Body of pancreas (tissue), 4 donors: ENCODE data around the gene WASF3. TPM values are rescaled to one million over a fixed set of nuclear protein-coding genes. Genes with fewer than 3 reads are reported as not detected.

Source experiments
- ATAC-seq: fragments of 150-250 bp; one replicate; pipeline ENCODE4 v1.9.1; 2016
- DNase-seq, 4 donors: peaks; one replicate each; pipeline ENCODE4 v3.0.0-alpha.2; 2019
- H3K27ac ChIP-seq, 4 donors: fragments of 200-600 bp; sonication (generic); 1 replicate in 3 of 4; 2 replicates in 1 of 4; pipeline versions ENCODE4 v1.5.1 to v1.6.1; 2016 to 2019; ENCODE audit warnings: mild to moderate bottlenecking in 1 of 4, mixed read lengths in 1 of 4, moderate library complexity in 1 of 4
- H3K27me3 ChIP-seq, 2 donors: fragments of 200-600 bp; sonication (generic); one replicate each; pipeline ENCODE4 v1.6.0; 2016; ENCODE audit warnings: mild to moderate bottlenecking in 1 of 2
- H3K36me3 ChIP-seq, 2 donors: fragments of 200-600 bp; sonication (generic); replicated peaks in 1 of 2; 2 replicates each; pipeline ENCODE4 v1.5.1; 2016; ENCODE audit warnings: low read depth in 2 of 2; ENCODE audit not compliant: insufficient read depth in 1 of 2
- H3K4me1 ChIP-seq: fragments of 200-600 bp; sonication (generic); one replicate; pipeline ENCODE4 v1.6.0; 2016
- H3K4me3 ChIP-seq, 2 donors: fragments of 200-600 bp; sonication (generic); 1 replicate in 1 of 2; 2 replicates in 1 of 2; pipeline ENCODE4 v1.5.1; 2016 to 2019
- H3K9me3 ChIP-seq, 3 donors: fragments of 200-600 bp; sonication (generic); 1 replicate in 2 of 3; 2 replicates in 1 of 3; pipeline ENCODE4 v1.5.1; 2016
- CTCF ChIP-seq, 7 experiments: fragments of 450-650 bp in 4 of 7; fragments of 200-600 bp in 3 of 7; sonication (generic) in 3 of 7; IDR thresholded peaks; one replicate each; pipeline ENCODE4 v1.5.1; 2016 to 2019; ENCODE audit warnings: antibody characterized with exemption in 7 of 7
- POLR2A ChIP-seq, 3 donors: fragments of 450-650 bp; IDR thresholded peaks; one replicate each; pipeline ENCODE4 v1.6.1; 2016; ENCODE audit warnings: antibody characterized with exemption in 3 of 3, mild to moderate bottlenecking in 2 of 3
- WGBS, 2 donors: methylation state at CpG; one replicate each; pipeline ENCODE4 v1.1.5; 2017; 5-methylcytosine and 5-hydroxymethylcytosine counted together
- intact Hi-C: fragments of 100-400 bp; cut with DNase I; formaldehyde crosslinking; loops from one replicate; pipeline ENCODE4 v1.15.1; 2023
- total RNA-seq, 2 donors: library from RNA; depleted of rRNA; stranded (reverse); fragments of >200 nt; gene quantifications; one replicate each; pipeline ENCODE4 v1.1.0, GENCODE V29; 2016

WASF3 gene
- total RNA-seq, 2 donors from 2014 or later, result 6.0 to 13.2 TPM

GRCh38 chr13:26590951-26591350 is 33.5 kb downstream of the WASF3 start:
- H3K9me3 ChIP-seq, result peaks cover 0 to 6% (median 0%) of the 10 kb centered on the region in 3 donors
- no peak overlapping the region for H3K4me3 ChIP-seq
- DNase-seq (no peak), ATAC-seq (no peak)
- WGBS, 2 donors, result 60 to 64% methylated on average over 4 of the region's 4 CpGs
- no peak overlapping the region for H3K27ac ChIP-seq
- TF ChIP-seq POLR2A (IDR thresholded peaks at IDR 0.05), result no peak
- TF ChIP-seq CTCF (IDR thresholded peaks at IDR 0.05), result no peak
- H3K4me1 ChIP-seq, result no peaks in the 10 kb centered on the region
- no peaks in the 10 kb centered on the region for H3K27me3 ChIP-seq
- intact Hi-C loops, result no loop called here
- H3K36me3 ChIP-seq, result no peaks in the 10 kb centered on the region

- no peak for DNase-seq
- ATAC-seq, result no peak
- intact Hi-C loops, result no loop called here
- Histone ChIP-seq H3K4me3 (no peak overlapping the region), H3K27me3 (no peaks in the 10 kb centered on the region), H3K4me1 (no peaks in the 10 kb centered on the region), H3K27ac (no peak overlapping the region), H3K9me3 (peaks cover 0 to 6% (median 0%) of the 10 kb centered on the region in 3 donors), H3K36me3 (no peaks in the 10 kb centered on the region)
- WGBS, 2 donors, result 81 to 85% methylated on average over 7 of the region's 7 CpGs
- no peak for TF ChIP-seq POLR2A (IDR thresholded peaks at IDR 0.05)
- no peak for TF ChIP-seq CTCF (IDR thresholded peaks at IDR 0.05)
These were observed 34.2 kb downstream of the WASF3 start for GRCh38 chr13:26591672-26592071.

GRCh38 chr13:26593661-26594060 is 36.2 kb downstream of the WASF3 start:
- WGBS, 2 donors, result 82 to 97% methylated on average over 1 of the region's 1 CpG
- Histone ChIP-seq H3K4me3 (no peak overlapping the region), H3K4me1 (no peaks in the 10 kb centered on the region), H3K36me3 (no peaks in the 10 kb centered on the region), H3K27me3 (no peaks in the 10 kb centered on the region), H3K9me3 (peaks cover 0 to 6% (median 0%) of the 10 kb centered on the region in 3 donors), H3K27ac (no peak overlapping the region)
- ATAC-seq (no peak), DNase-seq (no peak)
- intact Hi-C loops, result no loop called here
- TF ChIP-seq CTCF (IDR thresholded peaks at IDR 0.05) (no peak), POLR2A (IDR thresholded peaks at IDR 0.05) (no peak)

GRCh38 chr13:26594363-26594762 is 36.9 kb downstream of the WASF3 start:
- 84% methylated on average over 8 of the region's 8 CpGs for WGBS, 2 donors
- no peak for TF ChIP-seq POLR2A (IDR thresholded peaks at IDR 0.05)
- no peak for TF ChIP-seq CTCF (IDR thresholded peaks at IDR 0.05)
- no peak for ATAC-seq

GRCh38 chr13:26596458-26596857 is 39.0 kb downstream of the WASF3 start:
- no peaks in the 10 kb centered on the region for H3K27me3 ChIP-seq
- intact Hi-C loops, result no loop called here
- H3K4me1 ChIP-seq, result peaks cover 3% of the 10 kb centered on the region
- H3K36me3 ChIP-seq, result no peaks in the 10 kb centered on the region
- ATAC-seq (no peak), DNase-seq (no peak)
- no peak for TF ChIP-seq CTCF (IDR thresholded peaks at IDR 0.05)
- no peak for TF ChIP-seq POLR2A (IDR thresholded peaks at IDR 0.05)
- H3K4me3 ChIP-seq, result no peak overlapping the region
- H3K27ac ChIP-seq, result no peak overlapping the region
- peaks cover 0 to 6% (median 0%) of the 10 kb centered on the region in 3 donors for H3K9me3 ChIP-seq
- WGBS, 2 donors, result 95 to 98% methylated on average over 2 of the region's 2 CpGs

More at GRCh38 chr13:26594363-26594762, 36.9 kb downstream of the WASF3 start:
- Histone ChIP-seq H3K27ac (no peak overlapping the region), H3K27me3 (no peaks in the 10 kb centered on the region), H3K4me3 (no peak overlapping the region), H3K9me3 (peaks cover 0 to 6% (median 0%) of the 10 kb centered on the region in 3 donors), H3K36me3 (no peaks in the 10 kb centered on the region), H3K4me1 (peaks cover under 1% of the 10 kb centered on the region)
- DNase-seq, result no peak
- intact Hi-C loops, result no loop called here
